ENCODE results near the gene SLIT3.

DNA sequence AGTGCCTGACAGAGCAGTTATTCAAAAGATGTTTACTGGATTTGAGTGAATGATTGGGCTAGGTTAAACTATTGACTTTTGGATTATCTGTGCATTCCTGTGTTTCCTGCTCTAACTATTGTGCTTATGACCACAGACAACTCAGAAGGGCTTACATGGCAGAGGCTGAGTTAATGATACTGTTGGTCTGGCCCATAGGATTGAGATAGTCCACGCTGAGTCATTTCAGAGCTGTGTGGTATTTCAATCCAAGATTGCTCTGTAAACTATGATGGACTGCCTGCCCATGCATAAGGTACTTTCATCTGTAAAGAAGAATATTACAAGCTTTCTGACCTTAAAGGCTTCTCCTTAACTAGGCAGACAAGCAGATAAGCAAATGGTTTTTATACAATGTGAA is 49.1 kb upstream of the SLIT3 start:
- TF ChIP-seq, protein P1, sequence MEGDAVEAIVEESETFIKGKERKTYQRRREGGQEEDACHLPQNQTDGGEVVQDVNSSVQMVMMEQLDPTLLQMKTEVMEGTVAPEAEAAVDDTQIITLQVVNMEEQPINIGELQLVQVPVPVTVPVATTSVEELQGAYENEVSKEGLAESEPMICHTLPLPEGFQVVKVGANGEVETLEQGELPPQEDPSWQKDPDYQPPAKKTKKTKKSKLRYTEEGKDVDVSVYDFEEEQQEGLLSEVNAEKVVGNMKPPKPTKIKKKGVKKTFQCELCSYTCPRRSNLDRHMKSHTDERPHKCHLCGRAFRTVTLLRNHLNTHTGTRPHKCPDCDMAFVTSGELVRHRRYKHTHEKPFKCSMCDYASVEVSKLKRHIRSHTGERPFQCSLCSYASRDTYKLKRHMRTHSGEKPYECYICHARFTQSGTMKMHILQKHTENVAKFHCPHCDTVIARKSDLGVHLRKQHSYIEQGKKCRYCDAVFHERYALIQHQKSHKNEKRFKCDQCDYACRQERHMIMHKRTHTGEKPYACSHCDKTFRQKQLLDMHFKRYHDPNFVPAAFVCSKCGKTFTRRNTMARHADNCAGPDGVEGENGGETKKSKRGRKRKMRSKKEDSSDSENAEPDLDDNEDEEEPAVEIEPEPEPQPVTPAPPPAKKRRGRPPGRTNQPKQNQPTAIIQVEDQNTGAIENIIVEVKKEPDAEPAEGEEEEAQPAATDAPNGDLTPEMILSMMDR (IDR thresholded peaks at IDR 0.05; ENCODE audit: insufficient read depth, low read length, poor library complexity, severe bottlenecking): no peak
- TF ChIP-seq EZH2phosphoT487 (conservative IDR thresholded peaks at IDR 0.05; ENCODE audit: low read length): no peak

All from SU-DHL-6 (cell line).